ENCODE measurements around the gene HIGD1A.

HIGD1A gene

GRCh38 chr3:42772670-42773408 lies 31.5 kb downstream of the HIGD1A start, which contains the start of gene CCDC13:
TSS of gene CCDC13 (minus strand) at chr3:42773253. CDS start at chr3:42758345, 14,908 bp downstream.
- peak; percentile 96 for DNase-seq (ENCODE audit: low read depth)
- TF ChIP-seq CTCF (IDR thresholded peaks at IDR 0.05; ENCODE audit: insufficient read depth, low read depth, low read length, missing control alignments) = no peak
- H3K4me3 ChIP-seq (ENCODE audit: low read depth, low read length) = peak within 1 kb of the TSS; percentile 89

GRCh38 chr3:42771271-42771670 lies 33.0 kb downstream of the HIGD1A start:
- DNase-seq (ENCODE audit: low read depth) = no peak
- H3K4me3 ChIP-seq (ENCODE audit: low read depth, low read length) = no peak overlapping the region

GRCh38 chr3:42769477-42770131 lies 34.7 kb downstream of the HIGD1A start:
- no peak for DNase-seq (ENCODE audit: low read depth)
- no peak overlapping the region for H3K4me3 ChIP-seq (ENCODE audit: low read depth, low read length)
- no peak for TF ChIP-seq CTCF (IDR thresholded peaks at IDR 0.05; ENCODE audit: insufficient read depth, low read depth, low read length, missing control alignments)

More at GRCh38 chr3:42771271-42771670, 33.0 kb downstream of the HIGD1A start:
- no peak for TF ChIP-seq CTCF (IDR thresholded peaks at IDR 0.05; ENCODE audit: insufficient read depth, low read depth, low read length, missing control alignments)

GRCh38 chr3:42764561-42765295 lies 39.6 kb downstream of the HIGD1A start:
- no peak for TF ChIP-seq CTCF (IDR thresholded peaks at IDR 0.05; ENCODE audit: insufficient read depth, low read depth, low read length, missing control alignments)
- DNase-seq (ENCODE audit: low read depth) = no peak
- H3K4me3 ChIP-seq (ENCODE audit: low read depth, low read length) = no peak overlapping the region

- DNase-seq (ENCODE audit: low read depth) = no peak
- TF ChIP-seq CTCF (IDR thresholded peaks at IDR 0.05; ENCODE audit: insufficient read depth, low read depth, low read length, missing control alignments) = no peak
- H3K4me3 ChIP-seq (ENCODE audit: low read depth, low read length) = no peak overlapping the region
These were observed 40.2 kb downstream of the HIGD1A start for GRCh38 chr3:42764115-42764514.

GRCh38 chr3:42763021-42763420 lies 41.3 kb downstream of the HIGD1A start:
- peak; percentile 46 for DNase-seq (ENCODE audit: low read depth)
- no peak for TF ChIP-seq CTCF (IDR thresholded peaks at IDR 0.05; ENCODE audit: insufficient read depth, low read depth, low read length, missing control alignments)
- H3K4me3 ChIP-seq (ENCODE audit: low read depth, low read length) = no peak overlapping the region

Measured in GM12865 (cell line).